ENCODE measurements around the gene TNNI3. TPM values are rescaled to one million over a fixed set of nuclear protein-coding genes. Genes with fewer than 3 reads are reported as not detected.
"Not testable (repeated sequence)": the region's sequence is repeated elsewhere in the genome, so short reads cannot be mapped to it uniquely, and the experiment has no call there.

TNNI3 gene
- total RNA-seq, 4 donors from 2014 or later: not detected

DNA sequence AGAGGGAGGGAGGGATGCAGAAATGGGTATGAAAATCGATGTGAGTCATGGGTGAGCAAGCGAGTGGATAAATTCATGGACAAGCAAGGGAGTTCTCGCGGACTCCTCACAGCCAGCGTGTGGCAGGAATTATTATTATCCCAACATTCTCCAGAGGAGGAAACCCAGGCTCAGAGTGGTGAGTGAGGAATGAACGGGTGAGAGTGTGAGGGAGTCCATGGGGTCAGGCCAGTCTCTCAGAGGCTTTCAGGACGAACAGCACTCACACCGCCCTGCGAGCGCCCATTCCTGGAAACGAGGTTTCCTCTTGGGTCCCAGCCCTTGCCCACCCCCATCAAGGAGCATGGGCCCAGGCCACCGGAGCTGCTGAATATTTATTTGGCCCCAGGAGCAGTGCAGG is 15.2 kb upstream of the TNNI3 start:
- Histone ChIP-seq H3K9me3 (no peaks in the 10 kb centered on the region), H3K27me3 (peaks cover 0 to 100% of the 10 kb centered on the region in 2 donors), H3K4me1 (peaks cover 0 to 21% (median 6%) of the 10 kb centered on the region in 4 donors), H3K36me3 (no peaks in the 10 kb centered on the region), H3K27ac (no peak overlapping the region), H3K4me3 (no peak overlapping the region)
- WGBS, 2 donors: 6 to 17% methylated on average over 12 of the region's 12 CpGs
- DNase-seq (ENCODE audit: low spot score in 2 of 2): no peak
- no peak for TF ChIP-seq EP300 (IDR thresholded peaks at IDR 0.05)
- no peak for TF ChIP-seq POLR2A (IDR thresholded peaks at IDR 0.05)
- TF ChIP-seq, protein P1, sequence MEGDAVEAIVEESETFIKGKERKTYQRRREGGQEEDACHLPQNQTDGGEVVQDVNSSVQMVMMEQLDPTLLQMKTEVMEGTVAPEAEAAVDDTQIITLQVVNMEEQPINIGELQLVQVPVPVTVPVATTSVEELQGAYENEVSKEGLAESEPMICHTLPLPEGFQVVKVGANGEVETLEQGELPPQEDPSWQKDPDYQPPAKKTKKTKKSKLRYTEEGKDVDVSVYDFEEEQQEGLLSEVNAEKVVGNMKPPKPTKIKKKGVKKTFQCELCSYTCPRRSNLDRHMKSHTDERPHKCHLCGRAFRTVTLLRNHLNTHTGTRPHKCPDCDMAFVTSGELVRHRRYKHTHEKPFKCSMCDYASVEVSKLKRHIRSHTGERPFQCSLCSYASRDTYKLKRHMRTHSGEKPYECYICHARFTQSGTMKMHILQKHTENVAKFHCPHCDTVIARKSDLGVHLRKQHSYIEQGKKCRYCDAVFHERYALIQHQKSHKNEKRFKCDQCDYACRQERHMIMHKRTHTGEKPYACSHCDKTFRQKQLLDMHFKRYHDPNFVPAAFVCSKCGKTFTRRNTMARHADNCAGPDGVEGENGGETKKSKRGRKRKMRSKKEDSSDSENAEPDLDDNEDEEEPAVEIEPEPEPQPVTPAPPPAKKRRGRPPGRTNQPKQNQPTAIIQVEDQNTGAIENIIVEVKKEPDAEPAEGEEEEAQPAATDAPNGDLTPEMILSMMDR (IDR thresholded peaks at IDR 0.05): no peak

DNA sequence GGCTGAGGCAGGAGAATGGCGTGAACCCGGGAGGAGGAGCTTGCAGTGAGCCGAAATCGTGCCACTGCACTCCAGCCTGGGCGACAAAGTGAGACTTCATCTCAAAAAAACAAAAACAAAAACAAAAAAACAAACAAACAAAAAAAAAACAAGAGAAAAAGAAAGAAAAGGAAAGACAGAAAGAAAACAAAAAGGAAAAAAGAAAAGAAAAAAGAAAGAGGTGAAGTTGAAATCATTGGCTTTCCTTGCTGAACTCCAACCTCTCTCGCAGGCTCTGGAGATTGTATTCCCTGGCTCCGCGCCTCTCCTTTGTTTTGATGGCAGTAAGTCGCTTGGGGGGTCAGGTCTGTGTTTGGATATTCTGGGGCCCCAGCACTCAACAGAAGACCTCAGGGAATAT is 14.8 kb upstream of the TNNI3 start:
- peaks cover 0 to 22% (median 6%) of the 10 kb centered on the region in 4 donors for H3K4me1 ChIP-seq
- peaks cover 0 to 100% of the 10 kb centered on the region in 2 donors for H3K27me3 ChIP-seq
- H3K36me3 ChIP-seq; DNase-seq (ENCODE audit: low spot score in 2 of 2); H3K27ac ChIP-seq; H3K4me3 ChIP-seq; H3K9me3 ChIP-seq: not testable (repeated sequence)
- WGBS, 2 donors: 49 to 55% methylated on average over 9 of the region's 9 CpGs

DNA sequence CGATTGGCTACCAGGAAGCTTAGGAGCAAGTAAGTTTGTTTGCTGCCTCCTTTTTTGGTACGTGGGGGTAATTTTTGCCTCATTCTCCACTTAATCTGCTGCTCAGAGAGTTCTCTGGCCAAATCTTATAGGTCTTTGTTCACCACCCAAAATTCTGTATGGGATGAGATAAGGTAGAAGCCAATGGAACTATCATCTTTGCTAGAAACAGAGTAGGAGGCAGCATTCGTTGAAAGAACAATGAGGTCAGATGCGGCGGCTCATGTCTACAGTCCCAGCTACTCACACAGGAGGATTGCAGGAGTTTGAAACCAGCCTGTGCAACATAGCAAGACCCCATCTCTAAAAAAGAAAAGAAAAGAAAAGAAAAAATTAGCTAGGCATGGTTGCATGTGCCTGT is 13.9 kb upstream of the TNNI3 start:
- TF ChIP-seq, protein P1 (IDR thresholded peaks at IDR 0.05): no peak
- no peak for TF ChIP-seq EP300 (IDR thresholded peaks at IDR 0.05)
- no peak for TF ChIP-seq POLR2A (IDR thresholded peaks at IDR 0.05)
- no peak overlapping the region for H3K4me3 ChIP-seq
- peaks cover 0 to 100% of the 10 kb centered on the region in 2 donors for H3K27me3 ChIP-seq
- H3K36me3 ChIP-seq: no peaks in the 10 kb centered on the region
- no peak for DNase-seq (ENCODE audit: low spot score in 2 of 2)
- no peak overlapping the region for H3K27ac ChIP-seq
- H3K4me1 ChIP-seq: peaks cover 0 to 31% (median 7%) of the 10 kb centered on the region in 4 donors
- H3K9me3 ChIP-seq: no peaks in the 10 kb centered on the region
- WGBS, 2 donors: 75 to 79% methylated on average over 5 of the region's 5 CpGs

DNA sequence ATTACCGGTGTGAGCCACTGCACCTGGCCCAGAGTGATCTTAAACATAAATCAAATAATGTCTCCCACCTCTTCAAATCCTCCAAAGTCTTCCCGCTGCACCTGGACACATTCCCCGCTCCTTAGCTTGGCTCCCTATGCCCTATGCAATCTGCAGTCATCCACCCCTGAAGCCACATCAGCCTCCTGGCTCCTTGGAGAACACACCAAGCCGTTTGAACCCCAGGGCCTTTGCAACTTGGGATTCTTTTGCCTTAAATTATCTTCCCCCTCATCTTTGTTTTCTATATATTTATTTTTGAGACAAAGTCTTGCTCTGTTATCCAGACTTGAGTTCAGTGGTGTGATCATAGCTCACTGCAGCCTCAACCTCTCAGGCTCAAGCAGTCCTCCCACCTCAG is 11.6 kb upstream of the TNNI3 start:
- Histone ChIP-seq H3K27me3 (peaks cover 0 to 99% of the 10 kb centered on the region in 2 donors), H3K4me1 (peaks cover 0 to 31% (median 9%) of the 10 kb centered on the region in 4 donors), H3K4me3 (no peak overlapping the region), H3K36me3 (no peaks in the 10 kb centered on the region), H3K9me3 (no peaks in the 10 kb centered on the region), H3K27ac (no peak overlapping the region)
- DNase-seq (ENCODE audit: low spot score in 2 of 2): no peak
- no peak for TF ChIP-seq POLR2A (IDR thresholded peaks at IDR 0.05)
- TF ChIP-seq, protein P1 (IDR thresholded peaks at IDR 0.05): no peak
- no peak for TF ChIP-seq EP300 (IDR thresholded peaks at IDR 0.05)
- WGBS, 2 donors: 66 to 70% methylated on average over 4 of the region's 4 CpGs

DNA sequence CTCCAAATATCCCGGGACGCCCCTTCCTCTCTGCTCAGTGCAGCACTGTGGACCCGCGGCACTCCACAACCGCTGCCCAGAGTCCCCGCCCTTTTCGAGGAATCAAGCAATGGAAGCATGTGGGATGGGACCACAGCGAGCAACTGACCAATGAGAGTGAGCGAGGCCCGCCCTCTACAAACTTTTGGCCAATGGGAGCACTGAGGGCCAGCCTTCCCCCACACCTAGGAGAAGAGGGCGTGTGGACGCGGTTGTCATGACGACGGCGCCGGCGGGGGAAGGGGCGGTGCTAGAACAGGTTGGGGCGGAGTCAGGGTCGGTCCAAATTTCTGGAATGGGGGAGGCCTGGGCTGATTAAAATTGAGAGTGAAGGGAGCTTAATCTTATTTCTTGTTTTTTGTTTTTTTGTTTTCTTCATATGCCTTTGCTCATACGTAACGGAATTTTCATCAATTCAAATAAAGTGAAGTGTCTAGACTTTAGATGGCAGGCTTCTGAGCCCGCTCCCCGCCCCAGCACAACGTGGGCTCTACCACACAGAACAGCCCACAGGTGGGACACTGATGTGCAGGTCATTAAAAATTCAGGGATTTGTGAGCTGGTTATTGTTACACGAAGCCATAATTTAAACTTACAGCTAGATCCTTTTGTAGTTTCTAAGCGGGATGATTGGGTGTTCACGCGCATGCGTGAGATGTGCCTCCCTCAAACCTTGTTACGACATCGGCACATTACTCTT is 9.2 kb upstream of the TNNI3 start, which contains the start of gene DNAAF3:
Gene DNAAF3 (minus strand): TSS at position 84 of the 739 bp plus-strand sequence. CDS start 200 bp downstream, outside the sequence.
- H3K4me3 ChIP-seq: peak within 1 kb of the TSS in 3 of 4 donors; percentile 28 to 45 (median 39)
- no peak for TF ChIP-seq POLR2A (IDR thresholded peaks at IDR 0.05)
- 2 to 3% methylated on average over 33 of the region's 33 CpGs for WGBS, 2 donors
- H3K36me3 ChIP-seq: no peaks in the 10 kb centered on the region
- DNase-seq (ENCODE audit: low spot score in 2 of 2): peak; percentile 41 to 69
- H3K27ac ChIP-seq: no peak within 1 kb of the TSS
- H3K27me3 ChIP-seq: peaks cover 0 to 99% of the 10 kb centered on the region in 2 donors
- peaks cover 0 to 16% (median 2%) of the 10 kb centered on the region in 4 donors for H3K4me1 ChIP-seq
- H3K9me3 ChIP-seq: no peaks in the 10 kb centered on the region

DNA sequence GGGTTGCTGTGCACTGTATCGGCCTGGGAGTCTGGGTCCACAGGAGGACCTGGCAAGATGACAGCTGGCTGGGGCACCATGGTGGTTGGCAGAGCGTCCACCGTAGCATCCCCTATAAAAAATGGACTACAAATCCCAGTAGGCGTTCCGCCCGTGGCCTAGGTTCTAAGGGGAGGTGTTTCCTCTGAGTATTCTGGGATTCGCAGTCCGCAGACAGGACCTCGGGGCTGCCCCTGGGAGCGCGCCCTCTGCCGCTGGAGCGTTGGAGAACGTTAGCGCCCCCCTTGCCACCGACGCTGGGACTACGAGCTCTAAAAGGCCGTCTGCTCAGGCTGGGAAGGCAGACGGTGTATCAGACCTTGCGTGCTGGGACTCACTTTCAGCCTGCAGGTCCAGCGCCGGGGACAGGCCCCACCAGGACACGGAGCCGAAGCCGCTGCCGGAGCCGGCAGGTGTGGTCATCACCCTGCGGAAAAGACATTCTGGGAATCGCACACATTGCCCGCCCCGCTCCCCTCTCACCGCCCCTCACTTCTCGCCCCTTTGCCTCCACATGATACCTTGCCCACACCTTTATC is 8.5 kb upstream of the TNNI3 start:
- no peak for DNase-seq (ENCODE audit: low spot score in 2 of 2)
- peak overlapping the region in 3 of 4 donors; percentile 28 to 45 (median 39) for H3K4me3 ChIP-seq
- TF ChIP-seq, protein P1 (IDR thresholded peaks at IDR 0.05): no peak
- TF ChIP-seq EP300 (IDR thresholded peaks at IDR 0.05): no peak
- no peak for TF ChIP-seq POLR2A (IDR thresholded peaks at IDR 0.05)
- H3K27me3 ChIP-seq: peaks cover 0 to 99% of the 10 kb centered on the region in 2 donors
- WGBS, 2 donors: 1 to 2% methylated on average over 30 to 33 of the region's 34 CpGs
- H3K9me3 ChIP-seq: no peaks in the 10 kb centered on the region
- H3K4me1 ChIP-seq: peaks cover 0 to 17% (median 2%) of the 10 kb centered on the region in 4 donors
- H3K36me3 ChIP-seq: no peaks in the 10 kb centered on the region
- H3K27ac ChIP-seq: no peak overlapping the region
